GM06990 (cell line): ENCODE results near the gene DENND1A.
"Not testable (repeated sequence)": the region's sequence is repeated elsewhere in the genome, so short reads cannot be mapped to it uniquely, and the experiment has no call there.

Experiments
- DNase-seq: peaks from one replicate; pipeline ENCODE4 v3.0.0-alpha.2; 2011; ENCODE audit not compliant: insufficient read length; ENCODE audit errors: extremely low read depth
- H3K27me3 ChIP-seq: replicated peaks from 2 replicates; pipeline ENCODE4 v1.6.0; 2011; ENCODE audit warnings: low read length; ENCODE audit not compliant: control insufficient read depth, insufficient read depth
- H3K36me3 ChIP-seq: 2 replicates; pipeline ENCODE4 v1.5.1; 2011; ENCODE audit warnings: low read length; ENCODE audit not compliant: control insufficient read depth, insufficient read depth
- H3K4me3 ChIP-seq: replicated peaks from 2 replicates; pipeline ENCODE4 v1.5.1; 2011; ENCODE audit warnings: low read depth, mild to moderate bottlenecking, control low read depth, low read length
- TF ChIP-seq, protein P1 (sequence below): IDR thresholded peaks from 2 replicates; pipeline ENCODE4 v1.5.1; 2011; ENCODE audit warnings: low read length, control low read depth, mild to moderate bottlenecking, inconsistent platforms; ENCODE audit not compliant: insufficient read depth, poor library complexity, severe bottlenecking

The DENND1A gene

GRCh38 chr9:123945532-123945931, 15.6 kb upstream of the DENND1A start:
- TF ChIP-seq, protein P1, sequence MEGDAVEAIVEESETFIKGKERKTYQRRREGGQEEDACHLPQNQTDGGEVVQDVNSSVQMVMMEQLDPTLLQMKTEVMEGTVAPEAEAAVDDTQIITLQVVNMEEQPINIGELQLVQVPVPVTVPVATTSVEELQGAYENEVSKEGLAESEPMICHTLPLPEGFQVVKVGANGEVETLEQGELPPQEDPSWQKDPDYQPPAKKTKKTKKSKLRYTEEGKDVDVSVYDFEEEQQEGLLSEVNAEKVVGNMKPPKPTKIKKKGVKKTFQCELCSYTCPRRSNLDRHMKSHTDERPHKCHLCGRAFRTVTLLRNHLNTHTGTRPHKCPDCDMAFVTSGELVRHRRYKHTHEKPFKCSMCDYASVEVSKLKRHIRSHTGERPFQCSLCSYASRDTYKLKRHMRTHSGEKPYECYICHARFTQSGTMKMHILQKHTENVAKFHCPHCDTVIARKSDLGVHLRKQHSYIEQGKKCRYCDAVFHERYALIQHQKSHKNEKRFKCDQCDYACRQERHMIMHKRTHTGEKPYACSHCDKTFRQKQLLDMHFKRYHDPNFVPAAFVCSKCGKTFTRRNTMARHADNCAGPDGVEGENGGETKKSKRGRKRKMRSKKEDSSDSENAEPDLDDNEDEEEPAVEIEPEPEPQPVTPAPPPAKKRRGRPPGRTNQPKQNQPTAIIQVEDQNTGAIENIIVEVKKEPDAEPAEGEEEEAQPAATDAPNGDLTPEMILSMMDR: no peak
- Histone ChIP-seq H3K36me3 (no peaks in the 10 kb centered on the region), H3K4me3 (no peak overlapping the region), H3K27me3 (no peaks in the 10 kb centered on the region)
- no peak for DNase-seq

DNA sequence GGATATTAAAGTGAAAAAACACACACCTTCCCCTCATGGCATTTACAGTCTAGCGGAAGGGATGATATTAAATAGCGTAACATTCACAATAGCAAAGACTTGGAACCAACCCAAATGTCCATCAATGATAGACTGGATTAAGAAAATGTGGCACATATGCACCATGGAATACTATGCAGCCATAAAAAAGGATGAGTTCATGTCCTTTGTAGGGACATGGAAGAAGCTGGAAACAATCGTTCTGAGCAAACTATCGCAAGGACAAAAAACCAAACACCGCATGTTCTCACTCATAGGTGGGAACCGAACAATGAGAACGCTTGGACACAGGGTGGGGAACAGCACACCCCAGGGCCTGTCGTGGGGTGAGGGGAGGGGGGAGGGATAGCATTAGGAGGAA, 14.5 kb upstream of the DENND1A start:
- DNase-seq, H3K27me3 ChIP-seq, H3K4me3 ChIP-seq, H3K36me3 ChIP-seq: not testable (repeated sequence)

DNA sequence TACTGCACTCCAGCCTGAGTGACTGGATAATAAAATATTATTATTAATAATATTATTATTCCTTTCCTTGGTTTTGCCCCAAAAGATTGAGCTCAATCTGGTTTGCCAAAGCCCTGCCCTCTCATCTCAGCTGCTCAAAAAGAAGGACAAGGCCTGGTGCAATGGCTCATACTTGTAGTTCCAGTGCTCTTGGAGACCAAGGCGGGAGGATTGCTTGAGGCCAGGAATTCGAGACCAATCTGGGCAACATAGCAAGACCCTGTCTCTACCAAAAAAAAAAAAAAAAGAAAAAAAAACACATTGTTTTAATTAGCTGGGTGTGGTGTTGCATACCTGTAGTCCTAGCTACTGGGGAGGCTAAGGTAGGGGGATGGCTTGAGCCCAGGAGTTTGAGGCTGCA, 13.7 kb upstream of the DENND1A start:
- H3K4me3 ChIP-seq: no peak overlapping the region

DNA sequence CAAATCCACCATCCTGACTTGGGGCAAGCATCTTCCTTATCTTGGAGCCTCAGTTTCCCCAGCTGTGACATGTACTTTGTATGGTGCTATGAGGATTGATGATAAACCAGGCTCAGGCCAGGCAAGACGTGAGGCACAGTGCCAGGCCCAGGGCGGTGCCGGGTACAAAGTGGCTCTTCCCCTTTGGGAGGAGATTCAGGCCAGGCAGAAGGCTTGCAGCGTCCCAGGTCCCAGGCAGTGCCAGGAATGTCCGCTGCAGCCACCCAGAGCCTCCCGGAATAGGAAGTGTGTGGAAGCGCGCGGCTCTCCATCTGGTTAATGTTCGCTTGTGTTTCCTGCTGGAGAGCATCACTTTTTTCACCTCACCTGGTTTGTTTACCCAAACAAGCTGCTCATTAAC, 12.6 kb upstream of the DENND1A start:
- Histone ChIP-seq H3K4me3 (no peak overlapping the region), H3K36me3 (no peaks in the 10 kb centered on the region), H3K27me3 (no peaks in the 10 kb centered on the region)
- TF ChIP-seq, protein P1: no peak
- no peak for DNase-seq

More for the DNA sequence above, 13.7 kb upstream of the DENND1A start:
- Histone ChIP-seq H3K36me3 (no peaks in the 10 kb centered on the region), H3K27me3 (no peaks in the 10 kb centered on the region)
- TF ChIP-seq, protein P1: no peak
- no peak for DNase-seq

GRCh38 chr9:123941524-123942070, 11.7 kb upstream of the DENND1A start:
- TF ChIP-seq, protein P1: no peak
- Histone ChIP-seq H3K4me3 (no peak overlapping the region), H3K36me3 (no peaks in the 10 kb centered on the region), H3K27me3 (no peaks in the 10 kb centered on the region)
- no peak for DNase-seq

GRCh38 chr9:123940721-123941523, 11.0 kb upstream of the DENND1A start:
- Histone ChIP-seq H3K27me3 (no peaks in the 10 kb centered on the region), H3K36me3 (no peaks in the 10 kb centered on the region), H3K4me3 (no peak overlapping the region)
- DNase-seq: peak; percentile 56
- TF ChIP-seq, protein P1: no peak
